NK-92 (cell line): ENCODE results near the gene COL18A1.
"Not testable (repeated sequence)": the region's sequence is repeated elsewhere in the genome, so short reads cannot be mapped to it uniquely, and the experiment has no call there.

Experiments used
- DNase-seq: peaks from one replicate; lab custom pipeline; 2025; ENCODE audit not compliant: unreplicated experiment; lab: John Stamatoyannopoulos, UW

Gene COL18A1

DNA sequence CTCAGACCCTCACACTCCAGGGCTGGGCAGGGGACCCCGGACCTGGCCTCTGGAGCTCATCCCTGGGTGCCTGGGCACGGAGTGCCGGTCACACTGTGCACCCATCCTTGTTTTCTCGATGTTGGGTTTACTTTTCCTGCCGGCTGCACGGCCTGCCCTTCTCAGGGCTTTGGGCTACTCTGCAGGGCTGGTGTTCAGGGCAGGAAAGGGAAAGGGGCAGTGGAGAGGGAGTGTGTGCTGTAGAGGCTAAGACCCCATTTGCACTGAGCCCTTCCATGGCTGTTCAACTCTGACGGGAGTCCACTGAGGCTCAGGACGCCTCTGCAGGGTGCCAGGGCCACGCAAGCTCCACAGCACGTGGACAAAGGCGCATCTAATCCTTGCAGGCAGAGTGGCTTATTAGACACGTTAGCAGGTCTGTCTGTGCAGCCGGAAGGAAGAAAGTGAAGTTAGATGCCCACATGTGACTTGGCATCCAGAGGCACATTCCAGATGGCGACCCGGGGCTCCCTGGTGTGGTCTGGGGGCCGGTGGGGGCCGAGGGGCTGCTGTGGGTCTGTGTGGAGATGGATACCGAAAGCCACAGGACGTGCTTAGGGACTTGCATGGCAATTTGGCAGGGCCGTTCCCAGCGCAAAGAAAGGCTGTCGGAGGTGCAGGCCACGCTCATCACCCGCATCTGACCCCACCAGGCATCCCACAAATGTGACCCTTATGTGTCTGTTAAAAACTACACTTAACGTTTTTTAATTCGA, 33.6 kb downstream of the COL18A1 start:
- DNase-seq: no peak

- no peak for DNase-seq
Observed at GRCh38 chr21:45439161-45439872, 34.4 kb downstream of the COL18A1 start.

- no peak for DNase-seq
Observed at GRCh38 chr21:45439901-45440461, 35.0 kb downstream of the COL18A1 start.

DNA sequence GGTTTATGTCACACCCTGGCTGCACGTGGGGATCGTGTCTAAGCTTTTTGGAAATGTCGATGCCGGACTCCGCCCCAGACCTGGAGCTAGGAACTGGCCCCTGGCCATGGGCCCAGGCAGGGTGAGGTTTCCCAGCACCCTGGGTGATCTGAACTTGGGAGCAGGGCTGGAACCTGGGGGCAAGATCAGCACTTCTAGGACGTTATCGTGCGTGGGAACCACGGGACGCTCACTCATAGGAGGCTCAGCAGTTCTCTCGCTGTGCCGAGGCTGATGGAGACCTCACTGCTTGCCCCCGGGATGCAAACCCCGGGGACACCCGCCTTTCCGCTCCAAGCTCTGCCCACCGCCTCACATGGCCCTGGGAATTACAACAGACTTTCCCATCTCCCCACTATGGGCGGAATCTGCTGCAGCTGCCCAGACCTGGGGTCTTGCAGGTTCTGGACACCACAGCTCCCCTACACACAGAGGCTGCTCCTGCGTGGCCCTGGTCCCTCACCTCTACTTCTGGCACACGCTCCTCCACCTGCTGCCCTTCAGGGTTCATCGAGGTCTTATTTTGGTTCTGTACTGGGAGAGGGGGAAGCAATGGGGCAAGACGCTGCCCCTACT, 35.9 kb downstream of the COL18A1 start:
- no peak for DNase-seq

DNA sequence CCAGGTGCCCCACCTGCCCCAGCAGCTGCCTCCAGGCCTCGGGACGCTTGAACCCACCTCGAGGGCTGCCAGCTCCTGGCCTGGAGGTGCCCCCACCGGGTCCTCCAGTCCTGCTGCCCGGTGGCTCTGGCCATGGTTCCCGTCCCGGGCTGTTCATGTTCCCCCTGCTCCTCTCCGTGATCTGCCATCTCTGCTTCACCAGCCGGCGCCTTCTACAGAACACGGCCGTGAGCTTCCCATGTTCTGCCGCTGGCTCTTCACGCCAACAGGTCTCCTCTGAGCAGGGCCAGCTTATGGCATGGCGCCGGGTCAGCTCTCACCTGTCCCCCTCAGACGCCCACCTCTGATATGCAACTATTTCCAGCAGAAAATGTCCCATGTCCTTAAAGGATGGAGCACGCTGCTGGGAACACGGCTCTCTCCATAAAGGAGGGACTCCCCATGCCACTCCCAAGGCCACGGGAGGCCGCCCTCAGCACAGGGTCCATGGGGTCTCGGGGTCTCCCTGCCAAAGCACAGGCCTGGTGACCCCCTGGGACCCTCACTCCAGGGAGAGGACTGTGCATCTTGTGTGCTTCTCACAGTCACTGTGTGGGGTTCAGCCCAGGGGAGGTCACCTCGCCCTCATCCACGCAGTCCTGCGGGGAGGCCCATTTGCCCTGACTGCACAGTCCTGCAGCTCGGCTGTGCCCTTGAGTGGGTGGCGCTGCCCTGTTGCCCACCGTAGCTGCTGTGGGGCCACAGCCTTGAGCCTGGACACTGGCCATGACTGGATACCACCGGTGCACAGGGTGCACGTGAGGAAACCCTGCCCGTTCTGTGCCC, 36.7 kb downstream of the COL18A1 start:
- DNase-seq: no peak

- DNase-seq: no peak
Observed at GRCh38 chr21:45442276-45442675, 37.3 kb downstream of the COL18A1 start.

DNA sequence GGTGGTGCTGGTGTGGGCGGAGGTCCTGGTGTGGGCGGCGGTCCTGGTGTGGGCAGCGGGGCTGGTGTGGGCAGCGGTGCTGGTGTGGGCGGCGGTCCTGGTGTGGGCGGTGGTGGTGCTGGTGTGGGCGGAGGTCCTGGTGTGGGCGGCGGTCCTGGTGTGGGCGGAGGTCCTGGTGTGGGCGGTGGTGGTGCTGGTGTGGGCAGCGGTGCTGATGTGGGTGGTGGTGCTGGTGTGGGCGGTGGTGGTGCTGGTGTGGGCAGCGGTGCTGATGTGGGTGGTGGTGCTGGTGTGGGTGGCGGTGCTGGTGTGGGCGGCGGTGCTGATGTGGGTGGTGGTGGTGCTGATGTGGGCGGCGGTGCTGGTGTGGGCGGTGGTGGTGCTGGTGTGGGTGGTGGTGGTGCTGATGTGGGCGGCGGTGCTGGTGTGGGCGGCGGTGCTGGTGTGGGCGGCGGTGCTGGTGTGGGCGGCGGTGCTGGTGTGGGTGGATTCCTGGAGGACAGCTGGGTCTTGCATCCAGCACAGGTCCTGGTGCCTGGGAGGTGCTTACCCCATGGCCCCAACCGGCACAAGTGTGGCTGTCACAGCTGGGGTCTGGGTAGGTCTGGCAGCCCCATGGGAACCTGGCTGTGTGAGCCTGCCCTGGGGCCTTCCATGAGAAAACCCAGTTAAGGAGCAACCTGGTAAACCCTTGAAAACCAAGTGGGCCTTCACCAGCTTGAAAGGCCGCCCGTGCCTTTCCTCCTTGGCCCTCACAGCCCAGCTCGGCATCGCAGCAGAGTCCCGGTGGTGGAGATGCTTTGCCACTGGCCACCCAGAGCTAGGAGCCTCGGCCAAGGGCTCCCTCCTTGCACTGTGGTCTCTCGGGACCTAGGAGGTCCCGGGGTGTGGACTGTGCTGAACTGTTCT, 38.0 kb downstream of the COL18A1 start:
- DNase-seq: not testable (repeated sequence)

DNA sequence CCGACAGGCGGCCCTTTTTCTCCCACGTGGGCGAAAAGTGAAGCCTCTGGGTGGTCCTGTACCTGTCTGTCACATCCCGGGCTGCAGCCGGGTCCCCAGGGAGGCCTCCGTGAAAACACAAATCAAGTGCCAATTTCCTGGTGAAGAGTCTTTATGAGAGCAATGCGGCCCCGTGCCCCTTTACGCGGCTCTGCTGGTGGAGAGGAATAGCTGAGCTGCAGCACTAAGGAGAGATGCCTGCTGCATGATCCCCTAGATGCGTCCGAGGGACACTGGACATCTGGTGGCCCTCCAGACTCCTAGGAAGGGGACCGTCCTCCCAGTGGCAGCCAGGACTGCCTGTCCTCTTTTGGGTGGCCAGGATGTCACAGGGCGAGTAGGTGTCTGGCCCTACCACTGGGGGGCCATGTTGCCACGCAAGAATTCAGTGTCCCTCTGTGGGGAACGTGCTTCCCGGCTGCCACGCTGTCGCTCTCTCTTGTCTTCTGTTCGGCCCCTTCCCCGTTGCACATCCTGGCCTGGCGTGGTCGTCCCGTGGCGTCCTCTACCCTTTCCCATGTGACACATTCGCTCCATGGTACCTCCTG, 38.7 kb downstream of the COL18A1 start:
- no peak for DNase-seq

DNA sequence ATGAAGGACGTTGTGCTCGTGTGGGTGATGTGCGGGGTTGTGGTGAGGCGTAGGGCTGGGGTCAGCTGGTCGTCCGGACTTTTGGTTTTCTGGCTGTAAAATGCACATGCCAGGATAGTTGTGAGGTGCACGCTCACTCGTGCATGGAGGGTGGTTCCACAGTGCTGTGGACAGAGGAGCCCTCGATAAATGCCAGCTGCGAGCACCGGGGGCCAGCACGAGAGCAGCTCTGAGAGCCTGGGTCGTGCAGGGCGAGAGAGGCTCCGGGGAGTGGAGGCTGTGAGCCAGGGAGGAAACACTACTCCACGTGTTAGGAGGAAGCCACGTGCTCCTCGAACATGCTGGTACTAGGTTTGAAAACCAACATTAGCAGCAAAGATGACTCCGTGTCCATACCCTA, 39.4 kb downstream of the COL18A1 start:
- DNase-seq: no peak

- no peak for DNase-seq
Observed at GRCh38 chr21:45445369-45445768, 40.4 kb downstream of the COL18A1 start.

DNA sequence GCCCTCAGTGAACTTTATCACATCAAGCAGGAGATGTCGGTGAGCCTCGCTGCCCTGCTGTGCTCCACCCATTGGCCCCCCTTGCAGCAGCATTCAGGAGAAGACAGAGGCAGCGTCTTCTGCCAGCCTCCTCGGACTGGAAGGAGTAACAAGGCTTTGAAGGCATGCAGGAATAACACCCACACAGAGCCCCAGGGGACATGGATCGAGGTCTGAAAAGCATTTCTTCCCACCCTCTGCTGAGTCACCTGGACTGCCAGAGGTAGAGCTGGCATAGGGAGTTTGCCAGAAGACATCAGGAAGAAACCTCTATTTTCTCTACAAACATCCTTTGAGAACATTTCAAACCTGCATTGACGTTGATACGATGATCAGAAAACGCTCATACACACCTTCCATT, 42.9 kb downstream of the COL18A1 start:
- DNase-seq: no peak

DNA sequence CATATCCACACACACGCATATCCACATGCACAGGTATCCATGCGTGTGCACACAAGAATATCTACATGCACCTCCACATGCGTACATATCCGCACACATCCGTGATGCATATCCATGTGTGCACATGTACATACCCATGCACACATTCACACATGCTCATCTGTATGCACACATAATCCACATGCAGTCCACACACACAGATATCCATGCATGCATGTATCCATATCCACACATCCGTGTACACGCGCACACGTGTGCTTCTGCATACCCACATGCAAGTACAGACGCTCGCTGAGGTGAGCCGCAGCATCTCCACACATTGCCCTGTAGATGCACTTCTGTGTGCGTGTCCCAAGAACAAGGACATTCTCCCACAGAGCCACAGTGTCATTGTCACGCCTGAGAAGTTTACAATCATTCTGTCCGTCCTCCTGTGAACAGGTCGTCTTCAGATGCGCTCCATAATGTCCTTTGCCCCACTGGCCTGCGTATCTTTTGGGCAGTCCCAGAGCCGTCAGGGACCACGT, 43.4 kb downstream of the COL18A1 start:
- DNase-seq: no peak

DNA sequence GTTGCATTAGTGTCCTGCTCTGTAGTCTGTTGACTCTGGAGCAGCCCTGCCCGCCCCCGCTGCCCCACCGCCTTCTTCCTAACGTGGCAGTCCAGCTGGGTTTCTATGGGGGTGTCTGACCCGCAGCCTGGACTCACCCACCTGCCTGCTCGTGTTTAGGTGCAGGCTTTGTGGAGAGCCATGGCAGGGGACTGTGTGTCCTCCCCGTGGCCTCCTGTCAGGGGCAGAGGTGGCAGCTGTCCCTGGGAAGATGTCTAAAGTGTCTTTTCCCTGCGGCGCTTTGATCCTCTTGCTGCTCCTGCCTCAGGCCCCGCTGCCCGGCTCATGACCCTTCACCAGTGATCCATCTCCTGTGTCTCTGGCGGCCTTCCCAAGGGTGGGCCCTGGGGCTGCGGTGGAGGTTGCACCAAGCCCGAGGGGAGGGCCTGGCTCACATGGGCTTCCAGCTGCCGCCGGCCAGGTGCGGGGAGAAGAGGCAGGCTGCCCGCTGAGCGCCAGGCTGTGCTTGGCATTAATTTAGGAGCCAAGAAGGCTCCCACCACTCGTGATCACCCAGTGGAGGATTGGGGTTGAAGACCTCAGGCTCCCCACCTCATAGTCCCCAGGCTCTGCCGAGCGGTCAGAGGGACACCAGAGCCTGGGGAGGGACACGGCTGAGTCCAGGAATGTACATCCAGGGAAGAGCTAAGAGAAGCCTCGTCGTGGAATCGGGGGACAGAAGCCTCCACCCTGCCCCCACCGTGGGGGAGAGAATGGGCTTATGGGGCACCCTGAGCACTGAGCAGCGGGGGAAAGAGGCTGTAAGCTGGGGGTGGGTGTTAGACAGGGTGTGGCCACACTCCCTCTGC, 44.1 kb downstream of the COL18A1 start:
- DNase-seq: no peak

DNA sequence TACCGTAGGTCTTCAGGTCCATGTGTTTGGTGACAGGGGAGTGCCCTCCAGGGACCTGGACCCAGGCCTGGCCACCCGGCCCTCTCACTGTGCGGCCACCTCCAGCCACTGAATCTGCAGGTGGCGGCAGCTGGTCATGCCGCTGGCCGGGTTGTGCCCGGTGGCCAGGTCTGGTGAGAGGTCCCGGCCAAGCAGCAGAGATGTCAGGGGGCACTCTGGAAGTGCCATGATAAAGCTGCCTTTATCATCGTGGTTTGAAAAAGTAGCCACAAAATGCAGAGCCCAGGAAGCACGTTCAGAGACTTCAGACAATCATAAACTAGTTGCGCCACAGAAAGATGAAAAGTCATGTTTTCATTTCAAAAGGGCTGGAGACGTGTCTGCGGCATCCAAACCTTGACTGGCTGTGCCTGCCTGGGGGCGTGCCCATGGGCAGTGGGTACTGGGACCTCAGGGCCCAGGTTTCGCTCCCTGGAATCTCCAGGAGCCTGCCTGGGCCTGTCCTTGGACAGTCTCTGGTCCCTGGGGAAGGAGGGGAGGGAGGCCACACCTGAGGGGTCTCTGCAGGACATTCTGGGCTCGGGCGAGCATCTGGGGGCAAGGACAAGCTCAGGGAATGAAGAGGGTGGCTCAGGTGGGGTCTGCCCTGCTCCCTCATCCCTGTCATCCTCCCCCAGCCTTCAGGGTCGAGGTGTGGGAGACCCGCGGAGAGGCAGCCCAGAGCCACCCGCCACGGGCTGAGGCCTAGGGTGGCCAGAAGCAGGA, 44.9 kb downstream of the COL18A1 start:
- no peak for DNase-seq

DNA sequence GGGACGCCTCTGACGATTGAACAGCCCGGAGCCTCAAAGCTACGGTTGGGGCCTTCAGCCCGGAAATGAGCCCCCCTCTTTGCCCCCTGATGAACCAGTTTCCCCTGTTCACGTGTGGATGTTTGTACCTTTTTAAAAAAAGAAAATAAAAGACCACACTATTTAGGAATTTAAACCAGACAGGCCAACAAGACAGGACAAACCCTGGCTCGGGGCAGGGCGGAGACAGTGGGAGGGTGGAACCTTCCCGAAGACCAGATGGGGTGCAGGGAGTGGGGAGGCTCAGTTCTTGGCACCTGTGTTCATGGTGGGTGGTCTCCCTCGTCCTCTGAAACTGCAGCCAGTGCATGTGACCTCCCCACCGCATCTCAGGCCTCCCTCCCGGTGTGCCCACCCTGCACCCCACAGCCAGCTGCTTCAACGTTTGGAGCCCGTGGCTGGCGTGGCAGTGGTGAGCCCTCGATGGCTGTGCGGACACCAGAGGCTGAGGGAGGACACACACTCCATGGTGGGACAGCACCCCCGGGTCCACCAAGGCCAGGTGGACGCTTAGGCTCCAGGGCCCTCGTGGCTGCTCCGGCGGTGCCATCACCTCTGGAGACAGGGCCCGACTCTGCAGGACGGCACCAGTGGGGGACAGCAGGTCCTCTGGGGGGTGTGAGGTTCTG, 45.6 kb downstream of the COL18A1 start:
- DNase-seq: no peak

GRCh38 chr21:45451091-45451740, 46.3 kb downstream of the COL18A1 start:
- no peak for DNase-seq

GRCh38 chr21:45451771-45452182, 46.8 kb downstream of the COL18A1 start:
- no peak for DNase-seq
